Muscle of arm (tissue), 12 donors: ENCODE data around the gene PEPD. TPM values are rescaled to one million over a fixed set of nuclear protein-coding genes. Genes with fewer than 3 reads are reported as not detected.

Source experiments
- DNase-seq: peaks from one replicate; pipeline ENCODE4 v3.0.0-alpha.2; 2013
- polyA plus RNA-seq, 12 donors: library from polyadenylated mRNA; unstranded; fragments of 120-200 nt; gene quantifications; one replicate each; pipeline ENCODE4 v1.2.1, GENCODE V29; 2013; ENCODE audit not compliant: insufficient read length in 12 of 12

Gene PEPD
- polyA plus RNA-seq, 12 donors = 33.0 to 73.6 (median 43.2) TPM; not detected in 1

DNA sequence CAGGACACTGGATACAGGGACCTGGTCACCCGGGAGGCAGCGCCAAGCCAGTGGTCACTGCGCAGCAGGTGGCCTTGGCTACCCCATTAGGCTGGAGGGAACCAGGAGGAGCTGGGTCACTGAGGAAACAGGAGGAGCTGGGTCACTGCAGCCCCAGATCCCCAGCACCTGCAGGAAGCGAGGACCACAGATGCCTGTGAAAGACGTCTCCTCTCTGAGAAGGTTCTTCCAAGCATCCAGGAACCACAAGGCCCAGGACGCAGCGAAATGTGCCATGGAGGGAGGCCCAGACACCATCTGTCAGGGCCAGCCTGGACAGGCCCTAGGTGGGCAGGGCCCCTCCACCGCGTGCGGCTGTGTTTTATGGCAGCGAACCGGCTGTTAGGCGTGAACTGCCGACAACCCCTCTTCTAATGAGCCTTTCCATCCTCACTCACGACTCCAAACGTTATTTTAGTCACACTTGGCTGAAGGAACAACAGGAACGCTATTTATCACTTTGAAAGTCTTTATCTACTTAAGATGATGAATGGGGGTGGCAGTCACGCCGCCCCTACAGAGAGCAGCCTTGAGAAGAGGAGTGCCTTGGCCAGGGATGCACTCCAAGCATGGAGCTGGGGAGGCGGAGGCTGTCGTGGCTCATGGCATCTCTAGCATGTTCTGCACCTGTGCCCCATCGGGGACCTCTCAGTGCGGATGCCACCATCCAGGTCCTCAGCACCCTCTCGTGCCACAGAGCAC lies 94.8 kb downstream of the PEPD start:
- no peak for DNase-seq

DNA sequence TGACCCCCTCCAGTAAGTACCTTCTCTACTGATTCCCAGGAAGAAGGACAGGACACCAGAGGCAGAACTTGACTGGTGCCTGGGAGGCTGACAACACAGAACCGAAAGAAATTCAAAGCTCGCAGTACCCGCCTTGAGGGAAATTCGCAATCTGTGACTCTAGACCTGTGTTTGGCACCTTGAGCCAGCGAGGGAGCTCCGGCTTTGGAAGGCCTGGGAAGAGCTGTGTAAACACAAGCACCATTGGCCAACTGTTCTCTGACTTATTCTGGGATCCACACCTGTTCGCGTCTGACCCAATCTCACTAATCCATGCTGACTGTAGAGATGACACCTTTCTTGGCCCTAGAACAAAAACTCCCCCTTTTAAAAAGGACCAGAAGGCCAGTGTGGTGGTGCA lies 97.4 kb downstream of the PEPD start:
- no peak for DNase-seq

DNA sequence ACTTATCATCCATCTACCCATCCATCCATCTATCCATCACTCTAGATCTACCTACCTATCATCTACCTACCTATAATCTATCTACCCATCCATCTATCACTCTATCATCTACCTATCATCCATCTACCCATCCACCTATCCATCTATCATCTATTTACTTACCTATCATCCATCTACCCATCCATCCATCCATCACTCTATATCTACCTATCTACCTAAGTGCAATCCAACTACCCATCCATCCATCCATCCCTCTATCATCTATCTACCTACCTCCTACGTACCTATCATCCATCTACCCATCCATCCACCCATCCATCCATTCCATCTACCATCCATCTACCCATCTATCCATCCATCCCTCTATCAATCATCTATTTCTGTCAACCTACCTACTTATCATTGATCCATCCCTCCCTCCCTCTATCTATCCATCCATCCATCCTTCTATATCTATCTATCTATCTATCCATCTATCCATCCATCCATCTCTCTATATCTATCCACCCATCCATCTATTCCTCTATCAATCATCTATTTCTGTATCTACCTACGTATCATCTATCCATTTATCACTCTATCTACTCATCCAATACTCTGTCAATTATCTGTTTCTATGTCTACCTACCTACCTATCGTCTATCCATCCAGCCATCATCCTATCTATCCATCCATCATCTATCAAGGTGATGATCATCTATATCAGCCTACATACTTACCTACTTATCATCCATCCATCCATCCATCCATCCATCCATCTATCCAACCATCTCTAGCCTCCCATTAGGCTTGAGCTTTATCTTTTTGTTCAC lies 99.0 kb downstream of the PEPD start:
- no peak for DNase-seq

DNA sequence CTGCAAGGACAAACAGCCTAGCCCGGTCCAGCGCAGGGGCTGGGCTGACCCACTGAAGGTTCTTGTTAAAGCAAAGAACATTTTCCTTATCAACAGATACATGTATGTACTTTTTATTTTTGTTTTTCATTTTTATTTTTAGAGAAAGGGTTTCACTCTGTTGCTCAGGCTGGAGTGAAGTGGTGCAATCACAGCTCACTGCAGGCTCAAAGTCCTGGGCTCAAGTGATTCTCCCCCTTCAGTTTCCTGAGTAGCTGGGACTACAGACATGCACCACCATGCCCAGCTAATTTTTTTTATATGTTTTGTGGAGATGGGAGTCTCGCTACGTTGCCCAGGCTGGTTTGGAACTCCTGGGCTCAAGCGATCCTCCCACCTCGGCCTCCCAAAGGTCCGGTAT lies 100.2 kb downstream of the PEPD start:
- DNase-seq = no peak

DNA sequence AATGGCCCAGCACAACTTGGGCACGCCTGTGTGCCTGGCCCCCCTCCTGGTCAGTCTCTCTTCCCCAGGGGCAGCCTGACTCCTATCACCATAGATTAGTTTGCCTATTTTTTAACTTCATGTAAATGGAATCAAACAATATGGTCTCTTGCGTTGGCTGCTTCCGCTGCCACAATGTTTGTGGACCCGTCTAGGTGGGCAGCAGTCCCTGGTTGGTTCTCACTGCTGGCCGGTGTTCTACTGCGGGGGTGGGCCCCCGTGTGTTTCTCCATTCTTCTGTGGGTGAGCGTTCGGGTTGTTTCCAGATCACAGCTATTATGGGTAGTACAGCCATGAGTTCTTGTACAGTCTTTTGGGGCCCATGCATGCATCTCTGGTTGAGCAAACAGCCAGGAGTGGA lies 100.8 kb downstream of the PEPD start:
- DNase-seq = no peak

DNA sequence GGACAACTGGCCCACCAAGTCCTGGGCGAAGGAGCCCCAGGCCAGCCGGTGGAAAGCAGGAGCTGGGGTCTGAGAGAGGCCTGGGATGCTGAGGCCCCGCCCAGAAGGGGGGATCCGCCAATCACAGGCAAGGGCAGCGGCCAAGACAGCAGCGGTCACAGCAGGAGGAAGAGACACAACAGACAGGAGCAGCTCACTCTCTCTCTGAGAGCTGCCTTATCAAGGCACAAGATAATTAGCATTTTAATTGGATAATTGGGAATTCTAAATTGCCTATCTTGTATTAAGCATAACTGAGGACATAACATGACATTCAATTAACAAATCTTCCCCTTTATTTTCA lies 101.8 kb downstream of the PEPD start:
- no peak for DNase-seq

DNA sequence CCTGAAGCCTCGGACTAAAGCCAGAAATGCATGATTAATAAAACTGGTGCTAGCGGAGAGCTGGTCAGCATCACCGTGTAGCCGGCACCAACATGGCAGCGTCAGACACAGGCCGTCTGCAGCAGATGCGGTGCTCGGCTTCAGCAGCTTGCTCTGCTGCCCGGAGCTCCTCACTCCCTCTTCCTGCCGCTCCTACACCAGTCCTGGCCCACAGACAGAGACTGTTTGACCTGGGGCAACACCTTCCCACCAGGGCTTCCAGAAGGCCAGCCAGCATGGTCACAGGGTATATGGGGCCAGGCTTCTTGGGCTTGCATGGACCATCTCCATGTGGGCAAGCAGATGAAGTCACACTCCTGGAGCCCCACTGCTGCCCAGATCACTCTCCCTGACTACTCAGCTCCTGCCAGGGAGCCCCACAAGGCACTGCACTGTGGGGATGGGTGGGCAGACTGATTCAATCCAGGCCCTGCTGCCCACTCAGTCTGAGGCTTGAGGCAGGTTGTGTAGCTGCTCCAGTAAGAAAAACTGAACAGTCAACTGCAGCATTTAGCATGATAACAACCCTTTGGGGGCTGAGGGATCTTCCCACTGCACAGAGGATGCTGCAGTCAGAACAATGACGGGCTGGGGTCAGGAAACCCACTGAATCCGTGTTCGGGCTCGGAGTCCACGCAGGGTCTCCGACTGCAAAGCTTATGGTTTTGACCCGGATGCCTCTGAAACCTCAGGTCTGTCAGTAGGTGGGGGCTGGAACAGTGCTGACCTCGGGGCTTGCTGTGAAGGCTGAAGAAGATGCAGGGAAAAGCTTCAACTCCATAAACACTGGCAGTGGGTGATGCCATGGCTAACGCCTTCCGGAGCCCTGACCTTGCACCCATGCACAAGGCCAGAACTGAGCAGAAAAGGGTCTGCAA lies 102.5 kb downstream of the PEPD start:
- DNase-seq = no peak

DNA sequence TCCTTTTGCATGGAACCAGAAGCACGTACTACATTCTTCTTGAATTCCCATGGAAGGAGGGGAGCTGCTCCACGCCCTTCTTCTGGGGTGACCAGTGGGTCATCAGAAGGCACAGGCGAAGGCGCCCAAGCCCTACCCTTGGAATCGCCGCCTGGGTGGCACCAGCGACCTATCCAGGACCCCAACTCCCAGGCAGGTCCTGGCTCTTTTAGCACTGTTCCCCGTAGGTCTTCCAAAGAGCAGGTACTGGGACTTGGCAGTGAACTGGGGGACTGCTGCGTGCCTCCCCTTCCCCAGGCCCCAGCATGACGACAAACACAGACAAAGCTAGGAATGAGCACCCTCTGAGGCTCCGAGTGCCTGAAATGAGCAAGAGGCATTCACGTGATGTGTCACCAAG lies 103.1 kb downstream of the PEPD start:
- DNase-seq = no peak

DNA sequence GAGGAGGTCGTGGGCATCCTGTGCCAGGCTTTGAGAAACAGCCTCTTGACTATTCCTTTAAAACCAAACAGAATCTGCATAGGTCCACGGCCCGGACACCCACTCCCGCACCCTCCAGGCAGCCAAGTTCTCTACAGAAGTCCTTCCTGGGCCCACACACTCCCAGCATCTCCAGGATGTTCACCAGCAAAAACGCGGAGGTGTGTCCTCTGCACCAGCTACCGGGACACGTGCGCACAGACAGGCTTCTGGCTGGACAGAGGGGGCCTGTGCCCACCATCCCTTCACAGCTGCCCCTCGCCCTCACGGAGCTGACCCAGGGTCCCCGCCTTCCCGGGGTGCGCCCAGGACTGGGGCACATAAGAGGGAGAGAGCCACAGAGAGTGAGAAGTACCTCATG lies 103.8 kb downstream of the PEPD start:
- DNase-seq = no peak

DNA sequence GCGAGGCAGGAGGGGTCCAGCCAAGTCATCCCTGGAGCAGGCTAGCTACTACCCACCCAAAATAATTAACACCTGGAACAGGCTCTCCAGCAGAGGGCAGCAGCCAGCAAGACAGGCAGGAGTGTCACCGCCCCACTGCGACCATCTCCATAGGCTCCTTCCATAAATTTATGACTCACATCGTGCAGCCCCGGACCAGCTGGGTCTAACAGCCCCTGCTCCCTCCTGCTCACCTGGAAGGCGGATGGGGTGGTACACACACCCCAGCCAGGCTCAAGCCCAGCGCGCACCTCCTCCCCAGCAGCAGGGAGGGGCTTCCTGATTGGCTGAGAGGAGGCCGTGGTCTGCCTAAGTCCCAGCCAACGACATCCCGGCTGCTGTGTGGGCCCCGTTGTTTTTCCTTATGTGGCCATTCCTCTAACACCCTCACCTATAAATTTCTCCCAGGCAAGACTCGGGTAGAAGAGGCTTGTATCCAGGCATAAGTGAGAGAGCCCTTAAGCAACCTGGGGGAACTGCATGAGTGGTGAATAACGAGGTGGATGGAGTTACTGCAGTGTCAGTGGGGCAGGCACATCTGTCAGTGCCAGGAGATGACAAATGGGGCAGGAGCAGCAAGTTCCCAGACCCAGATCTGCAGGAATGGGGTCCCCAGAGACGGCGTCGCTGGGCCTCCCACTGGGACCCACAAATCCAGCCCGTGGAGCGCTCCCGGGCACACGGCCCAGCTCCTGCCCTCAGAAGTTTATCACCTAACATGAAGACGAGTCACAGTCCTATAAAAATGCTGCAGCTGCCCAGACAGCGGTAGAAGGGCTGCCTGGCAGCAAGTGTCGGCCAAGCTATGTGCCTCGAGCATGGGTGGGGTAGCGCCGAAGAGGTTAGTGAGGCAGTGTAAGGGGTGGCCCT lies 105.0 kb downstream of the PEPD start:
- no peak for DNase-seq

DNA sequence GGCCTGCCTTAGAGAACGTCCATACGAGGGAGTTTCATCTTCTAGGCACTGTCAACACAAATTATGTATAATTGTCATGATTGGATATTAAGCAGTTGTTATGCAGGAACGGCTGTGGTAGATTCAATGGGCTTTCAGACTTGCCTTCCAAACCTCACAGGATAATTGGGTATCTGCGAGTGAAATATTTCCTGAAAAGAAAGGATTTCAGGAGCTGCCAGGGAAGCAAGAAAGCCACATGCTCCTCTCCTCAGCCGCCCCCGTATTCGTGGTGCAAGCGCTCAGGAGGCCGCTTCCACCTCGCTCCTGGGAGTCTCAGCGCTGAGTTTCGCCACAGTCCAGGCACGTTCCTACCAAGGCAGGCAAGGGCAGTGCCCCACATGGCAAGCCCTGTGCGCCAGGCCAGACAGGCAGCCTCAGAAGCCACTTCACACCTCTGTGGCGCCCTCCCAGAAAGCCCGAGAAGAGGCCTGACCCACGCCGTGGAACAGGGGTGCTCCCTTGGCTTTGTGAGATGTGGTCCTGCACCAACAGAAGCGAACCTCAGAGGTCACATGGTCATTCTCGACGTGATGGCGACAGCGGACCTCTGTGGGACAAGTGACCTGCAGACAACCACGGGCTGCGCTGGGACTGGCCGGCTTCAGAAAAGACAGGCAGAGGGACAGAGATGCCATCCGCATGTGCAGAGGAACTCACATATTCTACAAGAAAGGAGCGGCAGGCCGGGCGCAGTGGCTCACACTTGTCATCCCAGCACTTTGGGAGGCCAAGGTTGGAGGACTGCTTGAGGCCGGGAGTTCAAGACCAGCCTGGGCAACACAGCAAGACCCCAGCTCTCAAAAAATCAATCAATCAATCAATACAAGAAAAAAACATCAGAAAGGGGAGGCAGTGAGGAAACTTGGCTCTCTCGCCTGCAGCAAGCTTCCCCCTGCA lies 106.7 kb downstream of the PEPD start:
- DNase-seq = no peak

DNA sequence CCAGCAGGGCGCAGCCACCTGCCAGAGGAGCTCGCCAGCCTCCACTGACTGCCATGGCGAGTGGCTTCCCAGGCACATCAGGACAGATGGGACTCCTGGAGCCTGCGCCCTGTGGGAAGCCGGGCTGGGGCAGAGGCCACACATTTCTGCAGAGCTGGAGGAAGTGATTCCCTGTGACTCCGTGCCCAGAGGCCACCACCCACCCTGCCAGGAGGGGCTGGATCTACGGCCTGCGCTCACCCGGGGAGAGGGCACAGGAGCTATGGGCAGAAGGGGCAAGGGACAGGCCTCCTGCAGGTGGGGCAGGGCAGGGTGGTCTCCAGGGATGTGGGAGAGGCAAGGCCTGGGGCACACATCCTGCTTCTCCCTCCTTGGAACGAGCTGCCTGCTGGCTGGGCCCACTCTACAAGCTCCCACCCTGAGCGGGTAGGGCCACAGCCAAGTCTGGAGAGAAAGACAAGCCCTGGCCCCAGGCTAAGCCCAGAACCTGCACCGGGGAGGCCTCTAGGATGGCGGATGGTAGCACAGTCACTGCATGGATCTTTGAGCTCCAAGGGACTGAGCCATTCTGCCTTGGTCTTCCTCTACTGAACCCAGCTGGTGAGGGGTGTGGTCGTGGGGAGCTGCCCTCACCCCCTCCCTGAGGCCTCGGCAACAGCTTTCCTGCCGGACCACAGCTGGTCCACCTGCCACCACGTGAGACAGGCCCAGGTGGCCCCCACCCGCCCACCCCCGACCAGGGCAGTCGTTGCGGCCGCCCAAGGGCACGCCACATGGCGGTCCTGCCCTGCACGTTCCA lies 107.5 kb downstream of the PEPD start:
- DNase-seq = no peak

DNA sequence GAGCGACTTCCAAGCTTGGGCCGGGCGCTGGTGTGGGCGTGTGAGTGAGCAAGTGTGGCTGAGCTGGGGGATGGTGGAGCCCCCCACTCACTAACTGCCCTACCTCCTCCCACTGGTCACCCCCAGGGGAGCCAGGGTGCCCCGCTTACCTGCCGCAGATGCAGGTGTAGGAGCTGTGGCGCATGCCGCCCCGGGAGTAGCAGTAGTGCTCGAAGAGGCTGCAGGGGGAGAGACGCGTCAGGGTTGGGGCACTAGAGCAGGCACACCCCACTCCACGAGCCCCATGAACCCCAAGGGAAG lies 108.2 kb downstream of the PEPD start:
- DNase-seq = no peak

DNA sequence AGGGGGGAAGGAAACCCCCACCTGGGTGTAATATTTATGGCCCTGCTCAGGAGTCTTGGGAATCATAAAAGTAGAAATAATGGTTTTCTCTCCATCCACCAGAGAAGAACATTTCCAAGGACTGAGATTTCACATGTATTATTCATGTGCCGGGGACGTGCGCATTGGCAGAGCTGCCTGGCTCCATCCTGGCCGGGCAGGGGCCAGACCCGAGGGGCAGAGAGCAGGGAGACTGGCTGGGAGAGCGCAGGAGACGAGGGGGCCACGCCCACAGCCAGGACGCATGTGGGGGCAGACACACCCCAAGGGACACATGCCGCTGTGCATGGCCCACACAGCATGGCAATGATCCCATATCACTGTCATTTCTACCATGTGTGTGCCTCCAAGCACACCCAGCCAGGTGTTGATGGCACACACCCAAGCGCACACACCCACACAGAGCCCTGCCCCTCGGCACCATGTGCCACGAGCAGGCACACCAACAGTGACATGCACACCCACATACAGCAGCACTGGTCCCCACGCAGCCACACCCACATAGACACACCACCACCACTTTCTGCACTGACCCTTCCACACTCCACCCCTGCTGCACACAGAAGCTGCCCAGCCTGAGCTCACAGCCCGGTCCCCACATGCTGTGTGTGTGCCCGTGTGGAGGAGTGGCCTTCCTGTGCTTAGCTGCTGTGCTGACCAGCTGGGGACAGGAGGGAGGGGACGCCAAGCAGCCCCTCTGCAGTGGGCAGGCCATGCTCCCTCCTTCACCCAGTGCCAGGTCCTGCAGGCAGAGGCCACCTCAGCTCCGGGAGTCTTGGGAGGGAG lies 108.8 kb downstream of the PEPD start:
- no peak for DNase-seq

DNA sequence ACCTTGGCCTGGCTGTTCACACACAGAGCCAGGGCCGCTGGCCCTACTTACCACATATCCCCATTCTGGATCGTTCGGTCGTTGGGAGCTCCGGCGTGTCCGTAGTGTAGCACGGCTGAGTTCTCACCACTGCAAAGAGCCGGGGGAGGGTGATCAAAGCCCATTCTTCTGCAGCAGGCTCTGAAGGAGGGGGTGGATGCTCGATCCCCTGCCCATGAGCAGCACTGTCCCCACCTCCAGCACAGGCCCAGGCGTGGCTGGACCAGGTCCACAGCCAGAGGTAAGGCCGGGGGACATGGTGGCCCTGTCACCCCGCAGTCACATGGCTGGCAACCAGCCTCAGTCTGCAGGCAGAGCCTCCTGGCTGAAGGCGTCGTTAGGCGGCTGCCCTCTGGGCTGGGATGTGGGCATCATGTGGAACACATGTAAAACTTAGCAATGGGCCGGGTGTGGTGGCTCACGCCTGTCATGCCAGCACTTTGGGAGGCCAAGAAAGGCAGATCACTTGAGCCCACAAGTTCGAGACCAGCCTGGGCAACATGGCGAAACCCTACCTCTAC lies 109.9 kb downstream of the PEPD start:
- no peak for DNase-seq

DNA sequence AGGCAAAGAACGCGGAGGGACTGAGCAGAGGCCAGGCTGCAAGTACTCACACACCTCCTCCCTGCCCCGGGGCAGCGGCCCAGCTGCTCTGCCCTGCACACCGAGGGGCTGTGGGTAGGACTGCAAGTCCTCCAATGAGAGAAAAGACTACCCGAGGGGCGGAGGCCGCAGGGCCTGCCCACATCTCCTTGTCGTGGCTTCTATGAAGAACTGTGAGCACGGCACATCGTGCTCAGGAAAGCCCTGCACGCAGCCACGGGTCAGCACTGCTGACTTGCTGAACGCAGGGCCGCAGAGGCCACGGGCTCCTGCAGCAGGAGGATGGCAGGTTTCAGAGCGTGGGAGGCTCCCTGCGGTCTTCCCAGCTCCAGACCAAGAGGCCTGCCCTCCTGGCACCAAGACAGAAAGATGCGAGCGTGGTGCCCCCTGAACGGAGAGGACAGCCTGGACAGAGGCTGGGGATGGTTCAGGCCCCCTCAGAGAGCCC lies 110.6 kb downstream of the PEPD start:
- DNase-seq = no peak

DNA sequence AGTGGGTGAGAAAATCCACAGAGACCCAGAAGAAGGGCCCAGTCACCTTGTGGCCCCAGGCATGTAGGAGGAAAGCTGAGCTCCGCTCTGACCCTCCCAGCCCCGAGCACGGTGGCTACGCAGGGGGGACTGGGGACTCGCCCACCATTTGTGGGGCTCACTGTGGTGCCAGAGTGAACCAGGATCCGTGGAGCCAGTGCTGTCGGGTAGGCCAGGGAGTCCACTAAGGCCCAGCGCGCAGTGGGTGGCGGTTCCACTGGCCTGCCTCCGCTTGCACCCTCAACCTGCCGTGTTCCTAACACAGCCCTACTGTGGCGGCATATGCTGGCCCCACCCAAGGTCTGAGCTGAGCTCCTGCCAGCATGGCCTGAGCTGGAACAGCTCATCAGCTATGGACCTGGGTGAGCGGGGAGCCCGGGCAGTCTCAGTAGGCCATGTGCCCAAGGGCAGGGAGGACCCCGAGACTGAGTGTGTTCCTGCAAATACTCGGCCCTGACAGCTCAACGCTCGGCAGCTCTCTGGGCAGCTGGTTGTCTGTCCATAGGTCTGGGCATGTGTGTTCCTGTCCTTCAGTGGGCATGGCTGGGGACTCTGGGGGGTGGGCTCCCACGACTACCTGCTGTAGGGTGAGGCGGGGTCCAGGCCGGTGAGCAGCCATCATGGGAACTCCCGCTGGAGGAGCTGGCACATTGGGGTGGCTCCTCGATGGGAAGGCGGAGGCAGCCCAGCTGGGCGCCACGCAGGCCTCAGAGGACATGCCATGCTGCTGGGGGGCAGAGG lies 111.5 kb downstream of the PEPD start:
- DNase-seq = no peak
